Liver (tissue), 3 donors: ENCODE results near the gene FAM8A1.
"Not testable (repeated sequence)": the region's sequence is repeated elsewhere in the genome, so short reads cannot be mapped to it uniquely, and the experiment has no call there.

ENCODE experiments used
- GABPA ChIP-seq, 2 donors: IDR thresholded peaks in 1 of 2; conservative IDR thresholded peaks in 1 of 2; 2 replicates each; pipeline ENCODE4 v1.6.1; 2016; ENCODE audit warnings: antibody characterized with exemption in 2 of 2, mild to moderate bottlenecking in 1 of 2, moderate library complexity in 1 of 2
- SP1 ChIP-seq: IDR thresholded peaks from 2 replicates; pipeline ENCODE4 v1.6.1; 2018; ENCODE audit warnings: antibody characterized with exemption, mild to moderate bottlenecking
- YY1 ChIP-seq: IDR thresholded peaks from 2 replicates; pipeline ENCODE4 v1.6.1; 2016; ENCODE audit warnings: antibody characterized with exemption, mild to moderate bottlenecking
- TF ChIP-seq, protein P1 (sequence below): fragments of 150-350 bp; IDR thresholded peaks from 2 replicates; pipeline ENCODE4 v1.5.1; 2017; ENCODE audit warnings: improper control_type of control experiment, low read depth, low read length; ENCODE audit not compliant: missing input control
- TF ChIP-seq, protein P2 (sequence below): IDR thresholded peaks from 2 replicates; pipeline ENCODE4 v1.6.1; 2016; ENCODE audit warnings: antibody characterized with exemption
- TF ChIP-seq, protein P3 (sequence below): IDR thresholded peaks from 2 replicates; pipeline ENCODE4 v1.6.1; 2016; ENCODE audit warnings: antibody characterized with exemption, mild to moderate bottlenecking
- donor health status: healthy.
- donor health status: healthy.

DNA sequence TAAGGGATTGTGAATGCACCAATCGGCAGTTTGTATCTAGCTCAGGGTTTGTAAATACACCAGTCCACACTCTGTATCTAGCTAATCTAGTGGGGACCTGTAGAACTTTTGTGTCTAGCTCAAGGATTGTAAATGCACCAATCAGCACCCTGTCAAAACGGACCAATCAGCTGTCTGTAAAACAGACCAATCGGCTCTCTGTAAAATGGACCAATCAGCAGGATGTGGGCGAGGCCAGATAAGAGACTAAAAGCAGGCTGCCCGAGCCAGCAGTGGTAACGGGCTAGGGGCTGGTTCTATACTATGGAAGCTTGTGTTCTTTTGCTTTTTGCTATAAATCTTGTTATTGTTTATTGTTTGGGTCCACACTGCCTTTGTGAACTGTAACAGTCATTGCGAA is 18.8 kb upstream of the FAM8A1 start:
- TF ChIP-seq, protein P1, sequence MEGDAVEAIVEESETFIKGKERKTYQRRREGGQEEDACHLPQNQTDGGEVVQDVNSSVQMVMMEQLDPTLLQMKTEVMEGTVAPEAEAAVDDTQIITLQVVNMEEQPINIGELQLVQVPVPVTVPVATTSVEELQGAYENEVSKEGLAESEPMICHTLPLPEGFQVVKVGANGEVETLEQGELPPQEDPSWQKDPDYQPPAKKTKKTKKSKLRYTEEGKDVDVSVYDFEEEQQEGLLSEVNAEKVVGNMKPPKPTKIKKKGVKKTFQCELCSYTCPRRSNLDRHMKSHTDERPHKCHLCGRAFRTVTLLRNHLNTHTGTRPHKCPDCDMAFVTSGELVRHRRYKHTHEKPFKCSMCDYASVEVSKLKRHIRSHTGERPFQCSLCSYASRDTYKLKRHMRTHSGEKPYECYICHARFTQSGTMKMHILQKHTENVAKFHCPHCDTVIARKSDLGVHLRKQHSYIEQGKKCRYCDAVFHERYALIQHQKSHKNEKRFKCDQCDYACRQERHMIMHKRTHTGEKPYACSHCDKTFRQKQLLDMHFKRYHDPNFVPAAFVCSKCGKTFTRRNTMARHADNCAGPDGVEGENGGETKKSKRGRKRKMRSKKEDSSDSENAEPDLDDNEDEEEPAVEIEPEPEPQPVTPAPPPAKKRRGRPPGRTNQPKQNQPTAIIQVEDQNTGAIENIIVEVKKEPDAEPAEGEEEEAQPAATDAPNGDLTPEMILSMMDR, result not testable (repeated sequence)
- TF ChIP-seq SP1; GABPA (IDR thresholded peaks at IDR 0.05 in 1 of 2, conservative IDR thresholded peaks at IDR 0.05 in 1 of 2); YY1: not testable (repeated sequence)
- TF ChIP-seq, protein P2, sequence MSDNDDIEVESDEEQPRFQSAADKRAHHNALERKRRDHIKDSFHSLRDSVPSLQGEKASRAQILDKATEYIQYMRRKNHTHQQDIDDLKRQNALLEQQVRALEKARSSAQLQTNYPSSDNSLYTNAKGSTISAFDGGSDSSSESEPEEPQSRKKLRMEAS, result not testable (repeated sequence)
- TF ChIP-seq, protein P3, sequence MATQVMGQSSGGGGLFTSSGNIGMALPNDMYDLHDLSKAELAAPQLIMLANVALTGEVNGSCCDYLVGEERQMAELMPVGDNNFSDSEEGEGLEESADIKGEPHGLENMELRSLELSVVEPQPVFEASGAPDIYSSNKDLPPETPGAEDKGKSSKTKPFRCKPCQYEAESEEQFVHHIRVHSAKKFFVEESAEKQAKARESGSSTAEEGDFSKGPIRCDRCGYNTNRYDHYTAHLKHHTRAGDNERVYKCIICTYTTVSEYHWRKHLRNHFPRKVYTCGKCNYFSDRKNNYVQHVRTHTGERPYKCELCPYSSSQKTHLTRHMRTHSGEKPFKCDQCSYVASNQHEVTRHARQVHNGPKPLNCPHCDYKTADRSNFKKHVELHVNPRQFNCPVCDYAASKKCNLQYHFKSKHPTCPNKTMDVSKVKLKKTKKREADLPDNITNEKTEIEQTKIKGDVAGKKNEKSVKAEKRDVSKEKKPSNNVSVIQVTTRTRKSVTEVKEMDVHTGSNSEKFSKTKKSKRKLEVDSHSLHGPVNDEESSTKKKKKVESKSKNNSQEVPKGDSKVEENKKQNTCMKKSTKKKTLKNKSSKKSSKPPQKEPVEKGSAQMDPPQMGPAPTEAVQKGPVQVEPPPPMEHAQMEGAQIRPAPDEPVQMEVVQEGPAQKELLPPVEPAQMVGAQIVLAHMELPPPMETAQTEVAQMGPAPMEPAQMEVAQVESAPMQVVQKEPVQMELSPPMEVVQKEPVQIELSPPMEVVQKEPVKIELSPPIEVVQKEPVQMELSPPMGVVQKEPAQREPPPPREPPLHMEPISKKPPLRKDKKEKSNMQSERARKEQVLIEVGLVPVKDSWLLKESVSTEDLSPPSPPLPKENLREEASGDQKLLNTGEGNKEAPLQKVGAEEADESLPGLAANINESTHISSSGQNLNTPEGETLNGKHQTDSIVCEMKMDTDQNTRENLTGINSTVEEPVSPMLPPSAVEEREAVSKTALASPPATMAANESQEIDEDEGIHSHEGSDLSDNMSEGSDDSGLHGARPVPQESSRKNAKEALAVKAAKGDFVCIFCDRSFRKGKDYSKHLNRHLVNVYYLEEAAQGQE, result not testable (repeated sequence)
